ACHN (cell line): ENCODE measurements around the gene SCFD1.
A peak's percentile ranks its signal among the peaks of the same experiment; 100 is the strongest.
"Not testable (repeated sequence)": the region's sequence is repeated elsewhere in the genome, so short reads cannot be mapped to it uniquely, and the experiment has no call there.

ENCODE experiments used
- DNase-seq: peaks from one replicate; pipeline ENCODE4 v3.0.0-alpha.2; 2015
- in situ Hi-C: cut with HindIII; loops from 2 replicates; pipeline ENCODE4 v1.10.0; 2017; ENCODE audit warnings: low sequenced_read_pairs, low pct_ligation_motif_present, low pct_unique_long_range_greater_than_20kb

SCFD1 gene

DNA sequence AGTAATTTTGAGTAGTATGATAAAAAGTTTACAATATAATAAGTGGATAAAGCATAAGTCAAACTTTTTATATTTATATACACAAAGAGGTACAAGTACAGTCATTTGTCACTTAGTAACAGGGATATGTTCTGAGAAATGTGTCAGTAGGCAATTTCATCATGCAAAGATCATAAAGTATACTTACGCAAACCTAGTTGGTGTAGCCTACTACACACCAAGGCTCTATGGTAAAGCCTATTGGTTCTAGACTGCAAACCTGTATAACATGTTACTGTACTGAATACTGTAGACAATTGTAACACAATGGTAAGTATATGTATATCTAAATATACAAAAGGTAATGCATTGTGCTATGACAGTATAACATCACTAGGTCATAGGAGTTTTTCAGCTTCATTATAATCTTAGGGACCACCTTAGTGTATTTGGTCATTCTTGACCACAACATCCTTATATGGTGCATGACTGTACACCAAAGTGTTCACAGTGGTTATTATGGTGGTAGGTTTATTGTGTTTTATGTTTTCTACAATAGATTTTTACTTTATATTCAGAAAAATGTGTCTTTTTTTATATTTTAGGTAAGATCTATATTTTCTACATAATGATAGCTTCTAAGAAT is 14.9 kb upstream of the SCFD1 start:
- in situ Hi-C loops = no loop called here
- DNase-seq = peak; percentile 7

DNA sequence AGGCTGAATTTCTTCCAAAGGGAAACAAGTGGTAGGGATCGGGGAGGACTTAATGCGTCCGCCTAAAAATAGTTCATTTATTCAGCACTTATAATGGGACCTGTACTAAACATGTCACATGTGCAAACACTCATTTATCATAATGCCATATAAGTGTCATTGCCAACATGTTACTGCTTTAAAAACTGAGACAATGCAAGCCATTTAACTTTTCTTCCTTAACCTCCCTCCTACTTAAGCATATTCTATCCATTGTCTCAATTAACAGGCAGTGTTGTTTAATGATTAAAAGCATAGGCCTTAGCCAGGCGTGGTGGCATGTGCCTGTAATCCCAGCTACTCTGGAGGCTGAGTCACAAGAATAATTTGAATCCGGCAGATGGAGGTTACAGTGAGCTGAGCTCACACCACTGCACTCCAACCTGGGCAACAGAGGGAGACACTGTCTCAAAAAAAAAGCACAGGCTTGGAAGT is 13.5 kb upstream of the SCFD1 start:
- peak; percentile 70 for DNase-seq

GRCh38 chr14:30610787-30611343 is 11.3 kb upstream of the SCFD1 start:
- in situ Hi-C loops = no loop called here
- peak; percentile 51 for DNase-seq

More for the DNA sequence above, 13.5 kb upstream of the SCFD1 start:
- in situ Hi-C loops = no loop called here

- no peak for DNase-seq
- in situ Hi-C loops = no loop called here
Observed at GRCh38 chr14:30614155-30614554, 8.0 kb upstream of the SCFD1 start.

DNA sequence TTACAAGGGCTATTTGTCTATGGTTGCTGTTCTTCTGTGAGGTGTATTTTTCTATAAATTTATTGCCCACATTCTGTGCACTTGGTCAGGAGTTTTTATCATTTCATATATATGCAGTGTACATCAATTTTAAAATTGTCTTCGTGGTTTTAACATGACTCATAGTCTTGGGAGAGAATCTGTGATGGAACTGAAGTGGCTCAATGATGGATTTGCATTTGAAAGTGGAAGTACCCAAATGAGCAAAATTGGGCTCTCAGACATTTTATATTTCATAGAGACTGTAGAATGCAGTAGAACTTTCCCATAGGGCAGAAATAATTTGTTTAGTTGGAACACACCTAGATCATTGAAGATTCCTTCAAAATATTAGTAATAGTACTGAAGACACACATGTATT is 1.9 kb upstream of the SCFD1 start:
- DNase-seq = peak; percentile 64
- in situ Hi-C loops = no loop called here

- DNase-seq = peak; percentile 35
- in situ Hi-C loops = no loop called here
Observed at GRCh38 chr14:30621354-30621939, 672 bp upstream of the SCFD1 start.

- no peak for DNase-seq
- in situ Hi-C loops = no loop called here
Observed at GRCh38 chr14:30623412-30624131, 1.5 kb downstream of the SCFD1 start.

GRCh38 chr14:30624132-30624423 is 2.0 kb downstream of the SCFD1 start:
- no peak for DNase-seq
- in situ Hi-C loops = no loop called here

- DNase-seq = no peak
- in situ Hi-C loops = no loop called here
Observed at GRCh38 chr14:30625533-30625932, 3.4 kb downstream of the SCFD1 start.

DNA sequence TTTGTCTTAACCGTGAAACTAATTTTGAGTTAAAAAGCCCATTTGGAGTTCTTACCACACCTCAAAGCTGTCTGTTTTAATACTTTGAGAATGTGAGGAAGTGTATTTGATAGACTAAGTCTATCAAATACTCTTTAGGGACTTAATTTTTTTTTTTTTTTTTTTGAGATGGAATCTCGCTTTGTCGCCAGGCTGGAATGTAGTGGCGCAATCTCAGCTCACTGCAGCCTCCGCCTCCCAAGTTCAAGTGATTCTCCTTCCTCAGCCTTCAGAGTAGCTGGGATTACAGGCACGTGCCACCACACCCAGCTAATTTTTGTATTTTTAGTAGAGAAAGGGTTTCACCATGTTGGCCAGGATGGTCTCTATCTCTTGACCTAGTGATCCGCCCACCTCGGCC is 7.3 kb downstream of the SCFD1 start:
- in situ Hi-C loops = not testable (repeated sequence)
- DNase-seq = peak; percentile 33

GRCh38 chr14:30630248-30630647 is 8.1 kb downstream of the SCFD1 start:
- DNase-seq = no peak
- in situ Hi-C loops = no loop called here

- no peak for DNase-seq
Observed at GRCh38 chr14:30632730-30633129, 10.6 kb downstream of the SCFD1 start.

DNA sequence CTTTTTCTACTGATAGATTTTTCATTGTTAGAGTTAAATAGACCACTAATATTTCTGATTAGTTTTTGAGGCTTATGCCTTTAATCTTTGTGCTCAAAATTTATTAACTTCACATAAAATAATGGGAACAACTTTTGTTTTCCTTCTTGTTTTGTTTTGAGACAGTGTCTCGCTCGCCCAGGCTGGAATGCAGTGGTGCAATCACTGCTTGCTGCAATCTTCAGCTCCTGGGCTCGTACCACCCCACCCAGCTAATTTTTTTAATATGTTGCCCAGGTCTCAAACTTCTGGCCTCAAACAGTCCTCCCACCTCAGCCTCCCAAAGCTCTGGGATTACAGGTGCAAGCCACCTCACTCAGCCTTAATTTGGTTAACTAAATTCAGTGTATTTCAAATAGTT is 16.8 kb downstream of the SCFD1 start:
- in situ Hi-C loops = no loop called here
- DNase-seq = no peak

More at GRCh38 chr14:30632730-30633129, 10.6 kb downstream of the SCFD1 start:
- in situ Hi-C loops = no loop called here

DNA sequence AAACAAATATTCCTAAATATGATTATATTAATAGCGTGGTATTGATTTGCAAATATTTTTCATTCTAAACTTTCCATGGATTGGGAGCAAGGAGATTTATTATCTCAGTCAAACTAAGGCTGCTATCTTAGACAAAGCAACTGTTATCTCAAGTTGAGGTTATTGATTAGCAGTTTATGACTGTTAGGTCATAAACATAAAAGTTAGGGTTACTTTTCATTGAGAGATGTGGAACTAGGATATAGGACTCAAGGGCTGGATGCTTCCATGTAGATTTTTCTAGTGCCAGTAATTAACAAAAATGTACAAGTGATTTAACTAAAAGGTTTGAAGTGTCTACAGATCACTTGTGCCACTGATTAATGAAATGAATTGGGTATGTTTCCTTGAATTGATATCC is 19.1 kb downstream of the SCFD1 start:
- in situ Hi-C loops = no loop called here
- no peak for DNase-seq

DNA sequence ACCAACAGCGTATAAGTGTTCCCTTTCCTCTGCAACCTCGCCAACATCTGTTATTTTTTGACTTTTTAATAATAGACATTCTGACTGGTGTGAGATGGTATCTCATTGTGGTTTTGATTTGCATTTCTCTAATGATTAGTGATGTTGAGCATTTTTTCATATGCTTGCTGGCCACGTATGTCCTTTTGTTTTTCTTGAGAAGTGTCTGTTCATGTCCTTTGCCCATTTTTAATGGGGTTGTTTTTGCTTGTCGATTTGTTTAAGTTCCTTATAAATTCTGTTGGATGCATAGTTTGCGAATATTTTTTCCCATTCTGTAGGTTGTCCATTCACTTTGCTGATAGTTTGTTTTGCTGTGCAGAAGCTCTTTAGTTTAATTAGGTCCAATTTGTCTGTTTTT is 22.3 kb downstream of the SCFD1 start:
- in situ Hi-C loops, DNase-seq: not testable (repeated sequence)

DNA sequence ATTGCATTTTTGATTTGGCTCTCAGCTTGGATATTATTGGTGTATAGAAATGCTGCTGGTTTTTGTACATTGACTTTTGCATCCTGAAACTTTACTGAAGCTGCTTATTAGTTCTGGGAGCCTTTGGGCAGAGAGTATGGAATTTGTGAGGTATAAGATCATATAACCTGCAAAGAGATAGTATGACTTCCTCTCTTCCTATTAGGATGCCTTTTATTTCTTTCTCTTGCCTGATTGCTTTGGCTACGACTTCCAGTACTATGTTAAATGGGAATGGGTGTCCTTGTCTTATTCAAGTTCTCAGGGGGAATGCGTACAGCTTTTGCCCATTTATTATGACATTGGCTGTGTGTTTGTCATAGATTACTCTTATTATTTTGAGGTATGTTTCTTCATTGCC is 23.5 kb downstream of the SCFD1 start:
- no peak for DNase-seq
- in situ Hi-C loops = no loop called here

DNA sequence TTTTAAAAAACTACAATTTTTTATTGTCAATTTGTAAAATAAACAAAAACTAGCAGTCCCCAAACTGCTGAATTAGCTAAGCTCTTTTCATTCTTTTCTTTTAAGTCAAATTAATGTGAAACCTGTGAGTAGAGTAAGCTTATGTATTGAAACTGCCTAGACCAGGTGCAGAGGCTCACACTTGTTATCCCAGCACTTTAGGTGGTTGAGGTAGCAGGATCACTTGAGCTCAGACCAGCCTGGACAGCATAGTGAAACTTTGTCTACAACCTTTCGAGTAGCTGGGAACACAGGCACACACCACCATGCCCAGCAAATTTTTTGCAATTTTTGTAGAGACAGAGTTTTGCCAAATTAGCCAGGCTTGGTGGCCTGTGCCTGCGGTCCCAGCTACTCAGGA is 26.4 kb downstream of the SCFD1 start:
- in situ Hi-C loops = no loop called here
- no peak for DNase-seq

DNA sequence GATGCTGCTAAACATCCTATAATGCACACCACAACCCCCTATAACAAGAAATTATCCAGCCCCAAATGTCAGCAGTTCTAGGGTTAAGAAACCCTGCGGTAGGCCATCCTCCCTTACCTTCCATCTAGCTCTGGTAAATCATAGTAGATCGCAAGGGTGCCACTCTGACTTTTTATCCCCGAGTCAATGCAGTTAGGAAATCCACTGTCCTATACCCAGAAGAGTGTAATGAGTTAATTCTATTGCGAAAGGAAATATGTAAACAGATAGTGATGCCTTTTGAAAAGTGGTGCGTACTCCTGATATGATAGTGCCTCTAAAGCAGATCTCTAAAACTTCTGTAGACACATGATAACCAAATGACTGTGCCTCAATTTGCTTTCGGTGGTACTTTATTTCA is 29.8 kb downstream of the SCFD1 start:
- DNase-seq = no peak
- in situ Hi-C loops = no loop called here

GRCh38 chr14:30655124-30655523 is 33.0 kb downstream of the SCFD1 start:
- no peak for DNase-seq
- in situ Hi-C loops = no loop called here

- in situ Hi-C loops = no loop called here
- no peak for DNase-seq
Observed at GRCh38 chr14:30655658-30656057, 33.5 kb downstream of the SCFD1 start.
